ENCODE data around the gene DPF3. TPM values are rescaled to one million over a fixed set of nuclear protein-coding genes. Genes with fewer than 3 reads are reported as not detected.

Gene DPF3
- total and polyA plus RNA-seq, 2 of the 13 experiments (the other 11 are each of a cell fraction or from before 2014, with no cell fraction given) = 0.09 to 0.60 TPM

DNA sequence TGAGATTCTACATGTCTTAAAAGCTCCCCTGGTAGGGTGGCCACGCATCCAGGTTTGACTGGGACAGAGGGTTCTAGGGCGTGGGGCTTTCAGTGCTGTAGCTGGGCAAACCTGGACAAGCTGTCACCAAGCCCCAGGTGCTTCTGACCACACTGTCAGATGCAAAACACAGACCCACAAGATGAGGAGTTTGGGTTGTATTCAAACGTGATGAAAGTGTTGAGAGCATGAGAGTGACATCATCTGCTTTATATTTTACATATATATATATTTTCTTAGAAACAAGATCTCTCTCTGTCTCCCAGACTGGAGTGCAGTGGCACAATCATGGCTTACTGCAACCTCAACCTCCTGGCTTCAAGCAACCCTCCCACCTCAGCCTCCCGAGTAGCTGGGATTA is 210.1 kb downstream of the DPF3 start:
- Histone ChIP-seq H3K9me3 (ENCODE audit: low read length) (no peaks in the 10 kb centered on the region), H3K4me1 (ENCODE audit: insufficient read depth, low read length) (no peaks in the 10 kb centered on the region), H3K27ac (ENCODE audit: extremely low read length, insufficient read depth, low read length) (no peak overlapping the region), H3K36me3 (replicated peaks in 1 of 2; ENCODE audit: control insufficient read depth in 1 of 2, insufficient read depth in 2 of 2, low read length in 2 of 2) (no peaks in the 10 kb centered on the region), H2AFZ (ENCODE audit: low read length) (no peak overlapping the region), H3K27me3 (ENCODE audit: control insufficient read depth in 1 of 2, insufficient read depth in 2 of 2, low read length in 2 of 2) (peaks cover 0 to 19% of the 10 kb centered on the region in 2 experiments; a peak in 3 of 5 replicates), H3K79me2 (ENCODE audit: insufficient read depth, low read length) (no peaks in the 10 kb centered on the region), H3K4me2 (ENCODE audit: low read depth, low read length) (no peak overlapping the region), H3K9ac (ENCODE audit: insufficient read depth, low read depth, low read length) (no peak overlapping the region), H3K4me3 (replicated peaks in 1 of 3; ENCODE audit: insufficient read depth in 1 of 3, low read depth in 2 of 3, low read length in 3 of 3) (no peak overlapping the region), H4K20me1 (ENCODE audit: insufficient read depth, low read length) (no peaks in the 10 kb centered on the region)
- WGBS (ENCODE audit: low lambda C conversion rate) = 2% methylated on average over 4 of the region's 4 CpGs
- intact Hi-C loops (cut with micrococcal nuclease; ENCODE audit: unreplicated experiment) (no loop called here), in situ Hi-C loops (cut with HindIII; ENCODE audit: extremely low pct_ligation_motif_present, low pct_unique_long_range_greater_than_20kb) (no loop called here)
- TF ChIP-seq BRCA1 (CRISPR knock-in tag; IDR thresholded peaks at IDR 0.05) (no peak), ZNF557 (CRISPR knock-in tag; IDR thresholded peaks at IDR 0.05) (no peak), CBFB (CRISPR knock-in tag; IDR thresholded peaks at IDR 0.05) (no peak), JUNB (CRISPR knock-in tag; IDR thresholded peaks at IDR 0.05; ENCODE audit: borderline replicate concordance) (no peak), SIN3A (IDR thresholded peaks at IDR 0.05; ENCODE audit: borderline replicate concordance, low read depth, low read length) (no peak), ZNF20 (CRISPR knock-in tag; IDR thresholded peaks at IDR 0.05) (no peak), FOXP1 (IDR thresholded peaks at IDR 0.05) (no peak), FOXP1 (CRISPR knock-in tag; IDR thresholded peaks at IDR 0.05) (no peak), ZNF367 (CRISPR knock-in tag; IDR thresholded peaks at IDR 0.05; ENCODE audit: borderline replicate concordance) (no peak), JARID2 (CRISPR knock-in tag; IDR thresholded peaks at IDR 0.05; ENCODE audit: insufficient replicate concordance) (no peak), ZNF737 (CRISPR knock-in tag; IDR thresholded peaks at IDR 0.05; ENCODE audit: borderline replicate concordance) (no peak), KDM3A (CRISPR knock-in tag; IDR thresholded peaks at IDR 0.05; ENCODE audit: low read depth) (no peak), ZNF331 (CRISPR knock-in tag; IDR thresholded peaks at IDR 0.05) (no peak), ZNF335 (CRISPR knock-in tag; IDR thresholded peaks at IDR 0.05) (no peak), ZNF839 (CRISPR knock-in tag; IDR thresholded peaks at IDR 0.05; ENCODE audit: borderline replicate concordance) (no peak), RAD21 (CRISPR knock-in tag; IDR thresholded peaks at IDR 0.05) (no peak)
- TF ChIP-seq, protein P1, sequence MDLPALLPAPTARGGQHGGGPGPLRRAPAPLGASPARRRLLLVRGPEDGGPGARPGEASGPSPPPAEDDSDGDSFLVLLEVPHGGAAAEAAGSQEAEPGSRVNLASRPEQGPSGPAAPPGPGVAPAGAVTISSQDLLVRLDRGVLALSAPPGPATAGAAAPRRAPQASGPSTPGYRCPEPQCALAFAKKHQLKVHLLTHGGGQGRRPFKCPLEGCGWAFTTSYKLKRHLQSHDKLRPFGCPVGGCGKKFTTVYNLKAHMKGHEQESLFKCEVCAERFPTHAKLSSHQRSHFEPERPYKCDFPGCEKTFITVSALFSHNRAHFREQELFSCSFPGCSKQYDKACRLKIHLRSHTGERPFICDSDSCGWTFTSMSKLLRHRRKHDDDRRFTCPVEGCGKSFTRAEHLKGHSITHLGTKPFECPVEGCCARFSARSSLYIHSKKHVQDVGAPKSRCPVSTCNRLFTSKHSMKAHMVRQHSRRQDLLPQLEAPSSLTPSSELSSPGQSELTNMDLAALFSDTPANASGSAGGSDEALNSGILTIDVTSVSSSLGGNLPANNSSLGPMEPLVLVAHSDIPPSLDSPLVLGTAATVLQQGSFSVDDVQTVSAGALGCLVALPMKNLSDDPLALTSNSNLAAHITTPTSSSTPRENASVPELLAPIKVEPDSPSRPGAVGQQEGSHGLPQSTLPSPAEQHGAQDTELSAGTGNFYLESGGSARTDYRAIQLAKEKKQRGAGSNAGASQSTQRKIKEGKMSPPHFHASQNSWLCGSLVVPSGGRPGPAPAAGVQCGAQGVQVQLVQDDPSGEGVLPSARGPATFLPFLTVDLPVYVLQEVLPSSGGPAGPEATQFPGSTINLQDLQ (CRISPR knock-in tag; IDR thresholded peaks at IDR 0.05) = no peak
- TF ChIP-seq, protein P2, sequence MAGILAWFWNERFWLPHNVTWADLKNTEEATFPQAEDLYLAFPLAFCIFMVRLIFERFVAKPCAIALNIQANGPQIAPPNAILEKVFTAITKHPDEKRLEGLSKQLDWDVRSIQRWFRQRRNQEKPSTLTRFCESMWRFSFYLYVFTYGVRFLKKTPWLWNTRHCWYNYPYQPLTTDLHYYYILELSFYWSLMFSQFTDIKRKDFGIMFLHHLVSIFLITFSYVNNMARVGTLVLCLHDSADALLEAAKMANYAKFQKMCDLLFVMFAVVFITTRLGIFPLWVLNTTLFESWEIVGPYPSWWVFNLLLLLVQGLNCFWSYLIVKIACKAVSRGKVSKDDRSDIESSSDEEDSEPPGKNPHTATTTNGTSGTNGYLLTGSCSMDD (CRISPR knock-in tag; IDR thresholded peaks at IDR 0.05) = no peak
- FAIRE-seq = no peak
- BruUV-seq (replicated peaks) = no TSS peak
- no peak for DNase-seq (ENCODE audit: low spot score)
- ChIA-PET POLR2A (no interaction called here), CTCF (ENCODE audit: low intra/inter-chr PET ratio, low total read pairs) (no interaction called here)
- no peak for ATAC-seq
